Middle frontal gyrus (tissue), 1 donor: ENCODE results near the gene RNF214.
"Not testable (repeated sequence)": the region's sequence is repeated elsewhere in the genome, so short reads cannot be mapped to it uniquely, and the experiment has no call there.

Source experiments
- DNase-seq: peaks from one replicate; pipeline ENCODE4 v3.0.0-alpha.2; 2015; ENCODE audit warnings: low spot score; ENCODE audit errors: extremely low spot score

The RNF214 gene

GRCh38 chr11:117229931-117230285 lies 2.6 kb upstream of the RNF214 start:
- no peak for DNase-seq

- no peak for DNase-seq
Observed at GRCh38 chr11:117230286-117230961, 2.0 kb upstream of the RNF214 start.

GRCh38 chr11:117230999-117231841 lies 1.3 kb upstream of the RNF214 start:
- DNase-seq, result no peak

- DNase-seq, result no peak
Observed at GRCh38 chr11:117231842-117232091, 704 bp upstream of the RNF214 start, which contains the start of gene PCSK7. TSS of gene PCSK7 (minus strand) at chr11:117232073. CDS start at chr11:117229844, 2,229 bp downstream.

GRCh38 chr11:117232911-117233409 lies 489 bp downstream of the RNF214 start:
- DNase-seq, result no peak

- DNase-seq, result no peak
Observed at GRCh38 chr11:117238221-117238620, 5.8 kb downstream of the RNF214 start.

GRCh38 chr11:117239295-117239694 lies 6.8 kb downstream of the RNF214 start:
- no peak for DNase-seq

GRCh38 chr11:117248341-117248740 lies 15.9 kb downstream of the RNF214 start:
- DNase-seq, result no peak

GRCh38 chr11:117249571-117249970 lies 17.1 kb downstream of the RNF214 start:
- no peak for DNase-seq

- DNase-seq, result no peak
Observed at GRCh38 chr11:117251506-117251905, 19.0 kb downstream of the RNF214 start.

GRCh38 chr11:117255966-117256365 lies 23.5 kb downstream of the RNF214 start:
- DNase-seq, result no peak

GRCh38 chr11:117256573-117256972 lies 24.1 kb downstream of the RNF214 start:
- DNase-seq, result no peak

GRCh38 chr11:117258576-117258975 lies 26.1 kb downstream of the RNF214 start:
- no peak for DNase-seq

- DNase-seq, result no peak
Observed at GRCh38 chr11:117259417-117259816, 26.9 kb downstream of the RNF214 start.

GRCh38 chr11:117264624-117265323 lies 32.3 kb downstream of the RNF214 start:
- not testable (repeated sequence) for DNase-seq

GRCh38 chr11:117265745-117266144 lies 33.3 kb downstream of the RNF214 start:
- DNase-seq, result no peak

GRCh38 chr11:117269856-117270255 lies 37.4 kb downstream of the RNF214 start:
- no peak for DNase-seq

- no peak for DNase-seq
Observed at GRCh38 chr11:117271208-117271607, 38.7 kb downstream of the RNF214 start.

GRCh38 chr11:117272175-117272574 lies 39.7 kb downstream of the RNF214 start:
- not testable (repeated sequence) for DNase-seq

GRCh38 chr11:117273550-117274289 lies 41.2 kb downstream of the RNF214 start:
- DNase-seq, result no peak

GRCh38 chr11:117278347-117278746 lies 45.9 kb downstream of the RNF214 start:
- no peak for DNase-seq
